Thyroid gland (tissue), 4 donors: ENCODE measurements around the gene SULF2.

ENCODE experiments used
- POLR2A ChIP-seq, 2 donors: fragments of 450-650 bp; IDR thresholded peaks; one replicate each; pipeline ENCODE4 v1.6.1; 2017; ENCODE audit warnings: antibody characterized with exemption in 2 of 2, mild to moderate bottlenecking in 2 of 2, moderate library complexity in 1 of 2
- TF ChIP-seq, protein P1 (sequence below), 6 experiments: fragments of 200-600 bp in 3 of 6; fragments of 450-650 bp in 3 of 6; sonication (generic) in 3 of 6; IDR thresholded peaks; one replicate each; pipeline ENCODE4 v1.5.1; 2016 to 2019; ENCODE audit warnings: antibody characterized with exemption in 6 of 6, mild to moderate bottlenecking in 2 of 6, inconsistent platforms in 1 of 6, moderate library complexity in 1 of 6

DNA sequence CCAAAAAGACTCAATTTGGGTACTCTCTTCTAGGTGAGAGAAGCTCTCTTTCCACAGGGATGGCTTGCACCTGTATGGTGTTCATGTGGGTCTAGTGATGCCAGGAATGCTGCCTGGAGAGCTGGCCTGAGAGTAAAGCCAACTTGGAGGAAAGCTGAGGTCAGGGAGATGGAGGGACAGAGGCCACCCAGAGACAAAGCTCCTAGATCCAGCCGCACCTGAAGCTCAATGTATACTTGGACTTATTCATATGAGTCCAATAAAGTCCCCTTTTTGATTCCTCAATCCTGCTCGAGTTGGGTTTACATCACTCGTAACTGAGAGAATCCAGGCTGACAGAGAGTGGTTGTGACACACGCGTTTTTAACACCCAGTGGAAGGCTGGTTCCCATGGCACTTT is 33.8 kb downstream of the SULF2 start:
- TF ChIP-seq, protein P1, sequence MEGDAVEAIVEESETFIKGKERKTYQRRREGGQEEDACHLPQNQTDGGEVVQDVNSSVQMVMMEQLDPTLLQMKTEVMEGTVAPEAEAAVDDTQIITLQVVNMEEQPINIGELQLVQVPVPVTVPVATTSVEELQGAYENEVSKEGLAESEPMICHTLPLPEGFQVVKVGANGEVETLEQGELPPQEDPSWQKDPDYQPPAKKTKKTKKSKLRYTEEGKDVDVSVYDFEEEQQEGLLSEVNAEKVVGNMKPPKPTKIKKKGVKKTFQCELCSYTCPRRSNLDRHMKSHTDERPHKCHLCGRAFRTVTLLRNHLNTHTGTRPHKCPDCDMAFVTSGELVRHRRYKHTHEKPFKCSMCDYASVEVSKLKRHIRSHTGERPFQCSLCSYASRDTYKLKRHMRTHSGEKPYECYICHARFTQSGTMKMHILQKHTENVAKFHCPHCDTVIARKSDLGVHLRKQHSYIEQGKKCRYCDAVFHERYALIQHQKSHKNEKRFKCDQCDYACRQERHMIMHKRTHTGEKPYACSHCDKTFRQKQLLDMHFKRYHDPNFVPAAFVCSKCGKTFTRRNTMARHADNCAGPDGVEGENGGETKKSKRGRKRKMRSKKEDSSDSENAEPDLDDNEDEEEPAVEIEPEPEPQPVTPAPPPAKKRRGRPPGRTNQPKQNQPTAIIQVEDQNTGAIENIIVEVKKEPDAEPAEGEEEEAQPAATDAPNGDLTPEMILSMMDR (IDR thresholded peaks at IDR 0.05): no peak
- TF ChIP-seq POLR2A (IDR thresholded peaks at IDR 0.05): no peak
